GM13977 (cell line): ENCODE data around the gene CMIP.
"Not testable (repeated sequence)": the region's sequence is repeated elsewhere in the genome, so short reads cannot be mapped to it uniquely, and the experiment has no call there.

ENCODE experiments used
- DNase-seq: peaks from one replicate; pipeline ENCODE4 v3.0.0; 2012; ENCODE audit warnings: low spot score
- in situ Hi-C: fragments of 300-500 bp; cut with MboI; formaldehyde crosslinking; loops from one replicate; pipeline ENCODE4 v1.12.0; 2022; ENCODE audit warnings: low sequenced_read_pairs, low pct_unique_long_range_greater_than_20kb, mixed read lengths, inconsistent platforms; ENCODE audit not compliant: unreplicated experiment
- TF ChIP-seq, protein P1 (sequence below): IDR thresholded peaks from 2 replicates; pipeline ENCODE4 v1.5.1; 2012; ENCODE audit warnings: mild to moderate bottlenecking, control low read depth; ENCODE audit not compliant: insufficient read depth; ENCODE audit errors: extremely low read depth, missing control alignments

The CMIP gene

DNA sequence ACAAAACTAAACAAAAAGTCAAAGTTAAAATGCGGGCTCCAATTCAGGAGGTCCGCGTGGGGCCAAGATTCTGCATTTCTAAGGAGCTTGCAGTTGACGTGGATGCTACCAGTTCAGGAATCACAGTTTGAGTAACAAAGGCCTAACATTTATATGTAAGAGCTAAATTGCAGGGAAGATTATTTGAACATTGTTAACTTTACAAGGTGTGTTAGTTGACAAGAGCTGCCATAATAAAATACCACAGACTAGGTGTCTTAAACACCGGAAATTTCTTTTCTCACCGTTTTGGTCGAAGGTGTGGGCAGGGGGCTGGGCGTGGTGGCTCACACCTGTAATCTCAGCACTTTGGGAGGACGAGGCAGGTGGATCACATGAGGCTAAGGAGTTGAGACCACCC, 24.8 kb upstream of the CMIP start:
- TF ChIP-seq, protein P1, sequence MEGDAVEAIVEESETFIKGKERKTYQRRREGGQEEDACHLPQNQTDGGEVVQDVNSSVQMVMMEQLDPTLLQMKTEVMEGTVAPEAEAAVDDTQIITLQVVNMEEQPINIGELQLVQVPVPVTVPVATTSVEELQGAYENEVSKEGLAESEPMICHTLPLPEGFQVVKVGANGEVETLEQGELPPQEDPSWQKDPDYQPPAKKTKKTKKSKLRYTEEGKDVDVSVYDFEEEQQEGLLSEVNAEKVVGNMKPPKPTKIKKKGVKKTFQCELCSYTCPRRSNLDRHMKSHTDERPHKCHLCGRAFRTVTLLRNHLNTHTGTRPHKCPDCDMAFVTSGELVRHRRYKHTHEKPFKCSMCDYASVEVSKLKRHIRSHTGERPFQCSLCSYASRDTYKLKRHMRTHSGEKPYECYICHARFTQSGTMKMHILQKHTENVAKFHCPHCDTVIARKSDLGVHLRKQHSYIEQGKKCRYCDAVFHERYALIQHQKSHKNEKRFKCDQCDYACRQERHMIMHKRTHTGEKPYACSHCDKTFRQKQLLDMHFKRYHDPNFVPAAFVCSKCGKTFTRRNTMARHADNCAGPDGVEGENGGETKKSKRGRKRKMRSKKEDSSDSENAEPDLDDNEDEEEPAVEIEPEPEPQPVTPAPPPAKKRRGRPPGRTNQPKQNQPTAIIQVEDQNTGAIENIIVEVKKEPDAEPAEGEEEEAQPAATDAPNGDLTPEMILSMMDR = no peak
- no peak for DNase-seq
- in situ Hi-C loops = no loop called here

DNA sequence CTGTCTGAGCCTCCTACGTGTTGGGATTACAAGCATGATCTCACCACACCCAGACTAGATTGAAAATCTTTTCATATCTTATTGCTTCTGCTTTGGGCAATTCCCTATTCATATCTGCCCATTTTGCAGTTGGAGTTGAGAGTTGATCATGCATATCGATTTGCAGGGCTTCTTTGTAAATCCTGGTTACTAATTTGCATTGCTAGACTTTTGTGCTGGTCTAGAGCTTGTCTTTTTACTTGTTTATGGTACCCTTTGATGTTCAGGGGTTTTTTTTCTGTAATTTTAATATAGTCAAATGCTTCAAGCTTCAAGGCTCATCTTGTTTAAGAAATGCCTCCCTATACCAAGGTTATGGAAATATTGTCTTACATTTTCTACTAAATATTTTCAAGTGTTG, 23.5 kb upstream of the CMIP start:
- TF ChIP-seq, protein P1 = no peak
- in situ Hi-C loops = no loop called here
- no peak for DNase-seq

DNA sequence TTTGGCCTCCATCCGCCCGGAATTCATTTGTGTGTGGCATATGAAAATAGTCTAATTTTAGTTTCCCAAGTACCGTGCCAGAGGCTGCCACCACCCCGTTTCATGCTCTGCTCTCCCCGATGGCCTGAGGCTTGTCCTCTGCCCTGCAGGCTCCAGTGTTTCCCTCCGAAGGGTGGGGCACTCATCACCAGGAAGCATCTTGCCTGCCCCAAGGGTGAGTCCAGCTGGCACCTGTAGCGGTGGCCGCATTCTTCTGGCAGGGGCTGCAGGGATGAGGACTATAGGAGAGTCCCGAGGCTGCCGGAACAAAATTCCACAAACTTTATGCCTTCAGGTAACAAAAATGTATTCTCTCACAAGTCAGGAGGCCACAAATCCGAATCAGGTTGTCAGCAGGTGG, 23.1 kb upstream of the CMIP start:
- no peak for DNase-seq
- TF ChIP-seq, protein P1 = no peak
- in situ Hi-C loops = no loop called here

DNA sequence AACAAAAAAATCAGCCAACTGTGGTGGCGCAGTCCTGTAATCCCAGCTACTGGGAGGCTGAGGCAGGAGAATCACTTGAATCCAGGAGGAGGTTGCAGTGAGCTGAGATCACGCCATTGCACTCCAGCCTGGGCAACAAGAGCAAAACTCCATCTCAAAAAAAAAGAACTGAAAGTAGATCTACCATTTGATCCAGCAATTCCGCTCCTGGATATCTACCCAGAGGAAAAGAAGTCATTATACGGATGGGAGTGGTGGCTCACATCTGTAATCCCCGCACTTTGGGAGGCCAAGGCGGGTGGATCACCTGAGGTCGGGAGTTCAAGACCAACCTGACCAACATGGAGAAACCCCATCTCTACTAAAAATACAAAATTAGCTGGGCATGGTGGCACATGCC, 22.5 kb upstream of the CMIP start:
- in situ Hi-C loops, DNase-seq: not testable (repeated sequence)

DNA sequence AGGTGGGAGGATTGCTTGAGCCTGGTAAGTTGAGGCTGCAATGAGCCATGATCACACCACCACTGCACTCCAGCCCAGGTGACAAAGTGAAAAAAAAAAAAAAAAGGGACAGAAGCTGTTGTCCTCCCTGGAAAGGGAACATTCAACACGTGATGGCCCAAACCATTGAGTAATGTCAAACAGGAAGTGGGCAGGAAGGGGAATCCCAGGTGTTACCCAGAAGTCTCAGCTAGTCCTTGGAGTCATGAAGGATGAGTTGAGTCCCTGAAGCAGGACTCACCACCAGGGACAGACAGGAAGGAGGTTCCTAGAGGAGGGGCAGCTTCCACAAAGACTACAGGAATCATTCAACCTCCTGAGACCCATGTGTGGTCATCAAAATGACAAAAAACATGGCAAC, 19.8 kb upstream of the CMIP start:
- in situ Hi-C loops = no loop called here
- TF ChIP-seq, protein P1 = no peak
- DNase-seq = peak; percentile 48

DNA sequence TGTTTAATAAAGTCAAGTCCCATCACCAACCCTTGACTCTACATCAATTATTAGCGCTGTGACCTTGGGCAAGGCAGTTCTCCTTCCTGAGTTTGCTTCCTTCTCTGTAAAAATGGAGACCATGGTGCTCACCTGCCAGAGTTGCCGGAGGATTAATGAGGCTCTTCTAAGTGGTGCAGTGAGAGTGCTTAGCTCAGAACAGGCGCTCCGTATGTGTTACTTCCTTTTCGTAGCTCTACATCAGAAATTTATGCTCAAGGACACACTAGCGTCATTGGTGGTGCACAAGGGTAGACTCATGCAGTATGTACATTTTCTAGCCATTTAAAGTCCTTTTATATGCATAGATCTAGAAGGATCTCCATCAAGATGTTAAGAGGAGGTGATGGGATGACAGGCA, 17.4 kb upstream of the CMIP start:
- TF ChIP-seq, protein P1 = no peak
- in situ Hi-C loops = no loop called here
- no peak for DNase-seq

DNA sequence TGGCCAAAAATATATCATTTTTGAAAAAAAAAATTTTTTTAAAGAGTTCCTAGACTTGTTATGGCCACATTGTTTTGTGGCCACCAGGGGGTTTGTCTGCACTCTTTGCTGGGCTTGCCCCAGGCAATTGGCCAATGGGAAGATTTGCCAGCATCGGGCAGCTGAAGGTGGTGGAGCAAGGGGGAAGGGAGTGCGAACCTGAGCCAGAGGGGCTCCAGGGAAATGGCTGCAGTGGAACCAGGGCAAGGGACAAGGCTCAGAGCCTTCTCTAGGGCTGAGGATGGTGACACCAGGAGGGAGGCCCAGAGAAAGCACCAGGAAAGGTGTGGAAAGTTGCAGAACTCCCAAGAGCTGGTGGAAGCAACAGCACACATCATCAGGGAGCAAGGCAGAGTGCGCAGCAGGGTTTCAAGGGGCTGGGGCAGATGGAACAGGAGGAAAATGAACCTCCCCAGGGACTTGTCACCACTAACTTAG, 15.5 kb upstream of the CMIP start:
- TF ChIP-seq, protein P1 = peak; percentile 42
- DNase-seq = peak; percentile 54
- in situ Hi-C loops = no loop called here
